ENCODE data around the gene HIC2. TPM values are rescaled to one million over a fixed set of nuclear protein-coding genes. Genes with fewer than 3 reads are reported as not detected.
"Not testable (repeated sequence)": the region's sequence is repeated elsewhere in the genome, so short reads cannot be mapped to it uniquely, and the experiment has no call there.

Gene HIC2
- total and polyA plus RNA-seq, 2 of the 13 experiments (the other 11 are each of a cell fraction or from before 2014, with no cell fraction given): 5.0 to 13.7 TPM

DNA sequence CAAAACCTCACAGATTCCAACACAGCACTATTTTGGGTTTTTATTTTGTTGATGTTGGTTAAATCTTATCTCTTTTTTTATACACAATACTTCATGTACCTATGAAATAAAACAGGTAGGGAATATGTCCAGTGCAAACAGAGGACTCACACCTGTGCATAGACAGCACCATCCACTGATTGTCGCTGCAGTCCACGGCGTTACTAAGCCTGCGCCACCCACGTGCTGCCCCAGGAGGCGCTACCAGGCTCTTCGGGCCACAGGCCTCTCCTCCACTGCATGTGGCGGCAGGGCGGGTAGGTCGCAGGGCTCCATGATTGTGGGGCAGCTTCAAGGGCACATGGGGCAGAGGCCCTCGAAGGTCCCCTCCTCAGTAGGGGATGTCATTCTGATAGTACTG, 55.8 kb downstream of the HIC2 start:
- POLR2A ChIA-PET; CTCF ChIA-PET (ENCODE audit: low intra/inter-chr PET ratio, low total read pairs); DNase-seq (ENCODE audit: low spot score); H3K4me2 ChIP-seq (ENCODE audit: low read depth, low read length); H3K9ac ChIP-seq (ENCODE audit: insufficient read depth, low read depth, low read length); in situ Hi-C loops (cut with HindIII; ENCODE audit: extremely low pct_ligation_motif_present, low pct_unique_long_range_greater_than_20kb); H2AFZ ChIP-seq (ENCODE audit: low read length); H4K20me1 ChIP-seq (ENCODE audit: insufficient read depth, low read length); H3K27ac ChIP-seq (ENCODE audit: extremely low read length, insufficient read depth, low read length); H3K79me2 ChIP-seq (ENCODE audit: insufficient read depth, low read length); H3K4me3 ChIP-seq (replicated peaks in 1 of 3; ENCODE audit: insufficient read depth in 1 of 3, low read depth in 2 of 3, low read length in 3 of 3); H3K36me3 ChIP-seq (replicated peaks in 1 of 2; ENCODE audit: control insufficient read depth in 1 of 2, insufficient read depth in 2 of 2, low read length in 2 of 2); intact Hi-C loops (cut with micrococcal nuclease; ENCODE audit: unreplicated experiment); H3K9me3 ChIP-seq (ENCODE audit: low read length); H3K4me1 ChIP-seq (ENCODE audit: insufficient read depth, low read length); FAIRE-seq; H3K27me3 ChIP-seq (ENCODE audit: control insufficient read depth in 1 of 2, insufficient read depth in 2 of 2, low read length in 2 of 2); BruUV-seq (replicated peaks): not testable (repeated sequence)
- peak; percentile 43 for ATAC-seq
- WGBS (ENCODE audit: low lambda C conversion rate): no CpG with 5 or more reads among the region's 11 CpGs

DNA sequence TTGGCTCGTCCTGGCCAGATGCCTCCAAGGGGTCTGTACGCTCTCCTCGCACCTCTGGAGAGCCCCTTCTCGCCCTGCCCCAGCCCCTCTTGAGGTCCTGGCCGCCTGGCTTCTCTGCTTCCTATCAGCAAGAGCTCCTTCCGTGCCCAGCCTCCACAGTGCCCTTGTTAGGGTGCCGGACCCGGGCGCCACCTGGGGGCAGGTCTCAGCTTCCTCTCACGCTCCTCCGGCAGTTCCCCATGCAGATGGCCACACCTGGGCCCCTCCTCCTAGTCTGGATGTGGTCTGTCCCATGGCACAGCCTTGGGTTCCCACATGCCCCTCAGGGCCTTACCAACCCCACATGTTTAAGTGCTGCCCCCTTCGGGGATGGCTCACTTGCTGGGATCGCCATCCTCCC, 56.5 kb downstream of the HIC2 start:
- CTCF ChIA-PET (ENCODE audit: low intra/inter-chr PET ratio, low total read pairs); H3K27me3 ChIP-seq (ENCODE audit: control insufficient read depth in 1 of 2, insufficient read depth in 2 of 2, low read length in 2 of 2); POLR2A ChIA-PET; H3K4me1 ChIP-seq (ENCODE audit: insufficient read depth, low read length); H3K36me3 ChIP-seq (replicated peaks in 1 of 2; ENCODE audit: control insufficient read depth in 1 of 2, insufficient read depth in 2 of 2, low read length in 2 of 2); H3K4me3 ChIP-seq (replicated peaks in 1 of 3; ENCODE audit: insufficient read depth in 1 of 3, low read depth in 2 of 3, low read length in 3 of 3); FAIRE-seq; H3K9me3 ChIP-seq (ENCODE audit: low read length); H3K27ac ChIP-seq (ENCODE audit: extremely low read length, insufficient read depth, low read length); in situ Hi-C loops (cut with HindIII; ENCODE audit: extremely low pct_ligation_motif_present, low pct_unique_long_range_greater_than_20kb); H3K9ac ChIP-seq (ENCODE audit: insufficient read depth, low read depth, low read length); H2AFZ ChIP-seq (ENCODE audit: low read length); H3K79me2 ChIP-seq (ENCODE audit: insufficient read depth, low read length); H4K20me1 ChIP-seq (ENCODE audit: insufficient read depth, low read length); BruUV-seq (replicated peaks); DNase-seq (ENCODE audit: low spot score); intact Hi-C loops (cut with micrococcal nuclease; ENCODE audit: unreplicated experiment); H3K4me2 ChIP-seq (ENCODE audit: low read depth, low read length): not testable (repeated sequence)
- WGBS (ENCODE audit: low lambda C conversion rate): 86% methylated on average over 2 of the region's 13 CpGs
- ATAC-seq: peak; percentile 51

DNA sequence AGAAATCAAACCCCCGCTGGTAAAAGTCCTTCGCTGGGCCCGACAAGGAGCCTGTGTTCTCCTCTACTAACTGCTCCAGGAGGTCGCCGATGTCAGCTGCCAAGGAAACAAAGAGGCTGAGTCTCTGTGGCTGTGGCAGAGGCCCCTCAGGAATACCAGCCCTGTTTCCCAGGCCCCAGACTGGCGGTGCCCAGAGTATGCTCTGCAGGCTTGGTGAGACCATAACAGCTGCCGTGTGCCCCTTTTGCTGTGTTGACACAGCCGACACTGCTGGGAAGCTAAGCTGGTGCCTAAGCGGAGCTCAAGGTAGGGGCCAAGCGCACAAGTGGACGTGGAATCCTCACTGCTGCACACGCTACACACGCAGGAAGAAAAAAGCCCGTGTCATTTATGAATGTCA, 66.9 kb downstream of the HIC2 start:
- ATAC-seq; H3K79me2 ChIP-seq (ENCODE audit: insufficient read depth, low read length); BruUV-seq (replicated peaks); H3K36me3 ChIP-seq (replicated peaks in 1 of 2; ENCODE audit: control insufficient read depth in 1 of 2, insufficient read depth in 2 of 2, low read length in 2 of 2); H3K27ac ChIP-seq (ENCODE audit: extremely low read length, insufficient read depth, low read length); H3K9me3 ChIP-seq (ENCODE audit: low read length); CTCF ChIA-PET (ENCODE audit: low intra/inter-chr PET ratio, low total read pairs); H3K27me3 ChIP-seq (ENCODE audit: control insufficient read depth in 1 of 2, insufficient read depth in 2 of 2, low read length in 2 of 2); intact Hi-C loops (cut with micrococcal nuclease; ENCODE audit: unreplicated experiment); H3K4me3 ChIP-seq (replicated peaks in 1 of 3; ENCODE audit: insufficient read depth in 1 of 3, low read depth in 2 of 3, low read length in 3 of 3); H3K4me1 ChIP-seq (ENCODE audit: insufficient read depth, low read length); FAIRE-seq; in situ Hi-C loops (cut with HindIII; ENCODE audit: extremely low pct_ligation_motif_present, low pct_unique_long_range_greater_than_20kb); POLR2A ChIA-PET; H3K4me2 ChIP-seq (ENCODE audit: low read depth, low read length); DNase-seq (ENCODE audit: low spot score); H4K20me1 ChIP-seq (ENCODE audit: insufficient read depth, low read length); H3K9ac ChIP-seq (ENCODE audit: insufficient read depth, low read depth, low read length); H2AFZ ChIP-seq (ENCODE audit: low read length): not testable (repeated sequence)
- 100% methylated on average over 3 of the region's 14 CpGs for WGBS (ENCODE audit: low lambda C conversion rate)

DNA sequence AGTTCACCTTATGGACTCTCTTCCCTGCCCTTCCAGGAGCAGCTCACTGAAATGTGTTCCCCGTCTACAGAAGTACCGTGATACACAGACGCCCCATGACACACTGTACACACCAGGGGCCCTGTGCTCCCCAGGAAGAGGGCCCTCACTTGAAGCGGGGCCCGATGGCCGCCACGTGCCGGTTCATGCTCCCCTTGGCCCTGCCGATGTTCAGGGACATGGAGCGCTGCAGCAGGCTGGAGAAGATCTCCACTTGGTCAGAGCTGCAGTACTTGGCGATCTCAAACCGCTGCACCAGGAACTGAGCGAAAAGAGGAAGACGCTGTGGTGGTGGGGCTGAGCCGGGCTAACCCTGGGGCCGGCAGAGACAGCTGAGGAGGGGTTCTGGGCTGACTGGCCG, 70.6 kb downstream of the HIC2 start:
- BruUV-seq (replicated peaks); H3K79me2 ChIP-seq (ENCODE audit: insufficient read depth, low read length); FAIRE-seq; H3K4me2 ChIP-seq (ENCODE audit: low read depth, low read length); H3K9ac ChIP-seq (ENCODE audit: insufficient read depth, low read depth, low read length); CTCF ChIA-PET (ENCODE audit: low intra/inter-chr PET ratio, low total read pairs); ATAC-seq; H3K27ac ChIP-seq (ENCODE audit: extremely low read length, insufficient read depth, low read length); intact Hi-C loops (cut with micrococcal nuclease; ENCODE audit: unreplicated experiment); in situ Hi-C loops (cut with HindIII; ENCODE audit: extremely low pct_ligation_motif_present, low pct_unique_long_range_greater_than_20kb); H3K27me3 ChIP-seq (ENCODE audit: control insufficient read depth in 1 of 2, insufficient read depth in 2 of 2, low read length in 2 of 2); H3K36me3 ChIP-seq (replicated peaks in 1 of 2; ENCODE audit: control insufficient read depth in 1 of 2, insufficient read depth in 2 of 2, low read length in 2 of 2); POLR2A ChIA-PET; DNase-seq (ENCODE audit: low spot score); H3K4me3 ChIP-seq (replicated peaks in 1 of 3; ENCODE audit: insufficient read depth in 1 of 3, low read depth in 2 of 3, low read length in 3 of 3); H3K4me1 ChIP-seq (ENCODE audit: insufficient read depth, low read length); H2AFZ ChIP-seq (ENCODE audit: low read length); H3K9me3 ChIP-seq (ENCODE audit: low read length); H4K20me1 ChIP-seq (ENCODE audit: insufficient read depth, low read length): not testable (repeated sequence)
- no CpG with 5 or more reads among the region's 17 CpGs for WGBS (ENCODE audit: low lambda C conversion rate)

Data from HepG2 (cell line).